Umbilical cord (tissue), 2 donors: ENCODE measurements around the gene S1PR1. TPM values are rescaled to one million over a fixed set of nuclear protein-coding genes. Genes with fewer than 3 reads are reported as not detected.
"Not testable (repeated sequence)": the region's sequence is repeated elsewhere in the genome, so short reads cannot be mapped to it uniquely, and the experiment has no call there.

ENCODE experiments used
- DNase-seq: peaks from one replicate; pipeline ENCODE4 v3.0.0-alpha.2; 2015; ENCODE audit warnings: low spot score
- total RNA-seq: library from RNA; depleted of rRNA; stranded (reverse); fragments of >200 nt; gene quantifications from one replicate; pipeline ENCODE4 v1.2.3, GENCODE V29; 2014; ENCODE audit warnings: low replicate concordance; ENCODE audit not compliant: insufficient read depth

Gene S1PR1
- total RNA-seq: 27.7 TPM

DNA sequence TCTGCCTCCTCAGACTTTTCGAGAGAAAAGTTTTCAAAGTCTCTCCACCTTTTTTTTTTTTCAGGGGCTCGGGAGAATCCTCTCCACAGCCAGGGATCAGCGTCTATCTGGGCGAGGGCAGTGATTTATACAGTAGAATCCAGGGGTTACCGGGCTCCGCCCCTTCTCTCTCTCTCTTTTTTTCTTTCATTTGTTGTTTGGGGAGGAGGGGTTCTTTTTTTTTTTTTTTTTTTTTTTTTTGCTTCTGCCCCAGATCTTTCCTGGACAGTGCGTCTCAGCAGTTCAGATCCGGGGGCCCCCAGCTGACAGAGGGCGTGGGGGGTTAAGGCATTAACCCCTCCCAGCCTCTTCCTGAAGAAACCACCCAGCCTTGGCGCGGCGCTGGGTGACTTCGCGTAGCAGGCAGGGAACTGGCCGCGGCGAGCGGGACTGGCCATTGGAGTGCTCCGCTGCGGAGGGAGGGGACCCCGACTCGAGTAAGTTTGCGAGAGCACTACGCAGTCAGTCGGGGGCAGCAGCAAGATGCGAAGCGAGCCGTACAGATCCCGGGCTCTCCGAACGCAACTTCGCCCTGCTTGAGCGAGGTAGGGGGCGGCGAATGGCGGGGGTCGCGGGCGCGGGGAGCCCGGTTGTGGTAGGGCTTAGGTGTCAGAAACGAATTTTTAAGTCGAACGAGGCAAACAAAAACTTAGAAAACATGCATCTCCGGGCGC lies at the start of gene S1PR1:
Gene S1PR1, plus strand, starts transcription at position 504 of the 713 bp plus-strand sequence. CDS start 1,966 bp downstream, outside the sequence.
- DNase-seq: peak; percentile 92

DNA sequence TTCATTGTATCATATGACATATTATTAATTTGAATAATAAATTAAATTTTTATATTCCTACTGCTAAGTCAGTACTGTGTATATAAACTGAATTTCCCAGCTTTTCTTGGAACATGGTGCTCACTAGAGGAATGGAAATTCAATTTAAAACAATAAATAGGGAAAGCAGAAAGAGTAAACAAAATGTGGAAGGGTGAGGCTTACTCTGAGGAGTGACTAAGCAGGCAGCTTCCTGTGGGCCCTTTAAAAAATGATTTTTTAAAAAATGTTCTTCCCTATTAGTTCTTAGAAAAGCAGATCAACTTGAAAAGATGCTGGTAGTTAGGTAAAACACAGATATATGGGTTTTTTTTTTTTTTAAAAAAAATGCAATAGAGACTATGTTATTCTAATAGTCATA lies 49.5 kb upstream of the S1PR1 start:
- no peak for DNase-seq

DNA sequence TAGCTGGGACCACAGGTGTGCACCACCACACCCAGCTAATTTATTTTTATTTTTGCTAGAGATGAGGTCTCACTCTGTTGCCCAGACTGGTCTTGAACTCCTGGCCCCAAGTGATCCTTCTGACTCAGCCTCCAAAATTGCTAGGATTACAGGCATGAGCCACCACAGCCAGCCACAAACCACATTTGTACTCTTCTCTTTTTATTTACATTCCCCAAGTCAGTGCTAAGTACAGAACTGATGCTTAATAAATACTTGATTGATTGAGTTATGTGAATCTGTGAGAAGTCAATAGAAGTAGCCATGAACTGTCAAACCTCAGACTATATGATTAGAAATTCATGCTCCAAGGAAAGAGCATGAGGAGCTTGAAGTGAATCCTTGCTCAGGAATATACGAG lies 48.5 kb upstream of the S1PR1 start:
- DNase-seq: no peak

DNA sequence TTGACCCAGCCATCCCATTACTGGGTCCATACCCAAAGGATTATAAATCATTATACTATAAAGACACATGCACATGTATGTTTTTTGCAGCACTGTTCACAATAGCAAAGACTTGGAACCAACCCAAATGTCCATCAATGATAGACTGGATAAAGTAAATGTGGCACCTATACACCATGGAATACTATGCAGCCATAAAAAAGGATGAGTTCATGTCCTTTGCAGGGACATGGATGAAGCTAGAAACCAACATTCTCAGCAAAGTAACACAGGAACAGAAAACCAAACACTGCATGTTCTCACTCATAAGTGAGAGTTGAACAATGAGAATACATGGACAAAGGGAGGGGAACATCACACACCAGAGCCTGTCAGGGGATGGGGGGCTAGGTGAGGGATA lies 47.9 kb upstream of the S1PR1 start:
- not testable (repeated sequence) for DNase-seq

DNA sequence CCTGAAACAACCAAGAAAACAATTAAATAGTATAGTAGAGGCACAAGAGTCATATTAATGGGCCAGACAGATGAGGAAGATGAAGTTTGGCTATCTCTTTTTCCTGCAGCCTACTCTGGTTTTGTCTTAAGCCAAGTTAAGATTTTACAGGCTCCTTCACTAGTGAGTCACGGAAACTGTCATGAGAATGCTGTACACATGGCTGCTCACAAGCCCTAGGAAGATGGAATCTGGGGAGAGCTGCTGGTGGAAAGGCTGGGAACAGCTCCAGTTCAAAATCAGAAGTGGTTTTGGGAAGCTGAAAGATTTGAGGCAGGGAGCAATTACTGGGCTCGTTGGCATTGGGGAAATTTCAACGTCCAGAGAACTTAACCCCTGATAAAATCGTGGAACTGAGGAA lies 46.4 kb upstream of the S1PR1 start:
- DNase-seq: peak; percentile 96

DNA sequence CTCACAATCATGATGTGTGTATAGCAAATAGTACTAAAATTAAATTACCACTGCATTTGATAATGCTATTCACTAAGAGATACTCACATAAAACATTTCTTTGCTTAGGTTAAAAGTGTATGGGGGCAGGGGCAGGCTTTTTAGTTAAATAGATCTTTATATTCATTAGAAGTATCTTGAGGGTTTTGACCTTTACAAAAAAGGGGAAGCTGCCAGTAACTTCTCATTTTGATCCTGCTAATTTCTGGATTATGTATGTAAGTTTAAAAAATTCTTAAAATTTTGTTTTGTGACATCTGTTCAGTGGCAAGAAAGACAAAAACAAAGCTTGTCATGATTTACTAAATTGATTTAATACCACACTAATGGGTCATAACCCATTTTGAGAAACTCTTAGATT lies 45.8 kb upstream of the S1PR1 start:
- DNase-seq: no peak

DNA sequence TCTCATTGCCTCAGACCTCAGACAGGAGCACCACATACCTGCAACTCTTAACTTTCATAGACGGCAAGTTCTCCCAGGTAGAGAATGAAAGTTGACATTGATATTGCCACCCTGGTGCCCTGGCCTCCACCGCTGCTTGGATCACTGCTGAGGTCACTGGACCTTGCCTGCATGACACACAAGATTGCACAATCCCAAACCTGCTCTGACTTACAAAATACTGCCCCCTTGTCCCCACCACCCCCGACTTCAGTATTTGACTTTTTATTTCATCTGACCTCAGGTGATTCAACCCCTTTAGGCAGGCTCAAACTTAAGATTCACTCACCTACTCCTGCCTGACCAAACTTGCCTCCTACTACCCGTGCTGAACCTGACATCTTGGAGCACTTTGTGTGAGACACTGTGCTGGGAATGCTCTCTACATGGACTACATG lies 43.1 kb upstream of the S1PR1 start:
- no peak for DNase-seq

DNA sequence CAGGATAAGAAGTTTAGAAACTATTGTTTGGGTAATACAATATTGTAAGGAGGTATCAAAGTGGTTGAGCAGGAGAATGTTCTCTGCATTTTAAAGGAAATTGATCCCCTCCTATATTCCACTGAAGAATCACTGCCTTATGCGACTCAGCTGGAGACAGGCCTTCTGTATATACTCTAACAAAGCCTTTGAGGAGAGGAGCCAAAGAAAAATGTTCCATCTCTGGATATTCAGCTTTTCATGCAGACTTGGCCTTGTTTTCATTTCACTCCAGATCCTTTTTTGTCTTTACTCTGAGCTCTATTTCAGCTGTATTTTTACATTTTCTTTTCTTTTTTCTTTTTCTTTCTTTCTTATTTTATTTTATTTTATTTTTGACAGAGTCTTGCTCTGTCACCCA lies 42.1 kb upstream of the S1PR1 start:
- DNase-seq: peak; percentile 86

DNA sequence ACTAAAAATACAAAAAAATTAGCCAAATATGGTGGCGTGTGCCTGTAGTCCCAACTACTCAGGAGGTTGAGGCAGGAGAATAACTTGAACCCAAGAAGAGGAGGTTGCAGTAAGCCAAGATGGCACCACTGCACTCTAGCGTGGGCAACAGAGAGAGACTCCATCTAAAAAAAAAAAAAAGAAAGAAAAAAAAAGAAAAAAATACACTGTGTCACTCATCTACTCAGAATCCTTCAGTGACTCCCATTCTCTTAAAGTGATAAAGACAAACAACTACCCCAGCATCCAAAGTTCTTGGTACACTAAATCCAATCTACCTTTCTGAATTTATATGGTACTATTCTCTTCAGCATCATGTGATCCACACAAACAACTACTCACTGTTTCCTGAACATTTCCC lies 40.2 kb upstream of the S1PR1 start:
- no peak for DNase-seq

DNA sequence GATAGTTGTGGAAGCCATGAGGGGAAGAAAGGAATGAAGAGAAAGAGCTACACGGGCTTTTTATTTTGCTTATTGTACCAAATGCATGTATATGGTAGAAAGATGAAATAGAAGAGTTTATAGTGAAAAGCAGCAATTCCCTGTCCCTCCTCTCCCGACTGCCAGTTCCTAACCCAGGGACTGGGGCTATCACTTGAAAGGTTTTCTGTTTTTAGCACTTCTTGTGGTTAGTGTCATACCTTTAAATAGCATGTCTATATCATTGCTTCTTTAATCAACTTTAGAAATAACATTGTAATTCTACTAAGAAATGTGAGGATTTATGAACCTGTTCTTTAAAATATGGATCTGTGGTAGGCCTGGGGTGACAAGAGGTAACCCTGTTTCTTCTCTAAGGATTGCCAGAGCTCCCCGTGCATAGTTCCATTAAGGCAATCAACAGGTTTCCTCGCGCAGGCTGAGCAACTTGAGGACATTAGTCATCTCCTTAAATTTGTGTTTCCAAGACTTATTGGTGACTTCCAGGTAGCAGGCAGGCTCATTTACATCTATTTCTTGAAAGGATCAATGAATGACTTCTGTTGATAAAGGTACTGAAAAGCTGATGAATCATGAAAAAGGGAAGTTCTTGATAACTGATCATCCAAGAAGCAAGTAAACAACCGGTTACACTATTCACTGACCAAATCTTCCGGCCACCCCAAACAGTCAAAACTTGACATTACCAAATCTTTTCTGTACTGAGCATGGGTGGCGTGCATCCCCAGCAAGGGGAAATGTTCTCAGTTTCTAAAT lies 37.8 kb upstream of the S1PR1 start:
- no peak for DNase-seq

DNA sequence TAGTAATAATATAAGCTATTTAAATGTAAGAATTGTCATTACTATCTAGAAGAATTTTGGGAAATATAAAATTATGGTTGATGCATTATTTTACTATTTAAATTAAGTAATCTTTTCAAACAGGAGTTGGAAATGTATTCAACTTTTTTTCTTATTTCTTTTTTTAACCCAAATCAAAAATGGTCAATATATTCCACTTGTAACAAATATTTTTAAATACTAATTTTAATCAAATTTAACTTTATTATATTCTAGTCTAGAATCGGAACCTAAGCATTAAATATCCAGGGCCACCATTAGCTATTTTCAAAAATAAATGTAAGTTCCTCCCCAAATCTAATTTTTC lies 37.2 kb upstream of the S1PR1 start:
- DNase-seq: no peak

DNA sequence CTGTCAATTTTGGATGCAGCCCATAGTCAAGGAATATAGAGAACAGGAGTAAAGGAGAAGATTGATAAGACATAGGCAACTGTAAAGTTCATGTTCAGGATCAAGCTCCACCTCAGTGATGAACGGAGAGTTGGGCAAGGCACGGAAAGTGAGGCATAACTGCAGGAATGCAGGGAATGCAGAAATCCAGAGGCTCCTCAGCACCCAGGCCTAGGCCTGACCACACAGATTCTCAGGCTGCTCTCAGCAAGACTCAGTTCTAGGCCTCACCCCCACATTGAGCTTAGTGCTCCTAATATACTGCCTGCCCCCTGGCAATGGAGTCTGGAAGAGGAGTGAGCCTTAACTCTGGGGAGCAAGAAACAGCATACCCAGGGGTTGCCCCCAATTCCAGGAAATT lies 36.3 kb upstream of the S1PR1 start:
- no peak for DNase-seq

DNA sequence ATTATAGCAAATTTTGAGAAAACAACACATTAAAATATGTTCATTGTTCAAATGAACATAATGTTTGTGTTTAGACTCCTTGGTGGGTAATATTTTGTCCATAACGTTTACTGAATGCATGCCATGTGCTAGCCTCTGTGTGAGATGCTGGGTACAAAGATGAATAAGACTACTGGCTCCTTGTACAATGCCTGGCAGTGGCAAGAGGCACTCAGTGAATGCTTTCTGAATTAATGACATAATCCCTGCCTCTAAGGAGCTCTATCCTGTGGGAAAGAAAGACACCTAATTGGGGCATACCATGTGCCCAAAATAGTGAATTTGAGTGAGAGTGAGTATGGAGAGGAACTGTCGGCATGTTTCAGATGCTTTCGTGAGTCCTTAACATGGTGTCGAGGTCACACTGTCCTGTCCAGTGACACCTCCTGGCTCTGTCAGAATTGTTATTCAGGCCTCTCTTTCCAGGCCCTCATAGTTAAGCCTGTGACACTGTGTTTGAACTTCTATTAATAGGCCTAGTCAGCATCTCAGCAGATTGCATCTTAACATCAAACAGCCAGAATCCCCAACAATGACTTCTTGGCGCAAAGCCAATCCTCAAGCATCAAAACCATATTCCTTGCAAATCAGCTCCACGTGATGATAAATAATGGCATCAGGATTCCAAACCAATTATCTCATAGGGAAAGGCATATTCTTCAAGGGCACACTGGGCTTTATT lies 32.8 kb upstream of the S1PR1 start:
- DNase-seq: peak; percentile 70

DNA sequence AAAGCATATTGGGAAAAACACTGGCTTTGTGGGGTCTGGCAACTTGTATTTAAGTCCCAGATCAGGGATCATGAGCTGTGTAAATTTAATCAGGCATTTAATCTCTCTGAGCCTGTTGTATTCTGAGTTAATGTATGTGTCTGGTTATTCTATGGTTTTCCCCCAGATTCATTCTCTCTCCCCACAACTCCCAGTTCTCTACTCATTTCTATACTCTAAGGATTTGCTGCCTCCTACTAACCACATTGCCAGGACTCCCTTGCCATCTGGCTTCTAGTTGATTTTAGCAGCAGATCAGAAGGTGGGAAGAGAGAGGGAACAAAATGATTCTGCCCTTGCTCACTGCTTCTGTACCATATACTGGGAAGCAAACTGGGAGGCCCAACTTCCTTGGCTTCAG lies 31.4 kb upstream of the S1PR1 start:
- no peak for DNase-seq

DNA sequence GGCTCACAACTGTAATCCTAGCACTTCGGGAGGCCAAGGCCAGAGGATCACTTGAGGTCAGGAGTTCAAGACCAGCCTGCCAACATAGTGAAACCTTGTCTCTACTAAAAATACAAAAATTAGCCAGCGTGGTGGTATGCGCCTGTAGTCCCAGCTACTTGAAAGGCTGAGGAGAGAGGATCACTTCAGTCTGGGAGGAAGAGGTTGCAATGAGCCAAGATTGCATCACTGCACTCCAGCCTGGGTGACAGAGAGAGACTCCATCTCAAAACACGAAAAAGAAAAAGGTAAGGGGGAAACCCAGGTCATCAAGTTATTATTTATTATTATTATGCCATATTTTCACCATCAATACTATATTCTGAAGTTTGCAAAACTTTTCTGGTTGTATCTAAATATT lies 30.7 kb upstream of the S1PR1 start:
- DNase-seq: not testable (repeated sequence)

DNA sequence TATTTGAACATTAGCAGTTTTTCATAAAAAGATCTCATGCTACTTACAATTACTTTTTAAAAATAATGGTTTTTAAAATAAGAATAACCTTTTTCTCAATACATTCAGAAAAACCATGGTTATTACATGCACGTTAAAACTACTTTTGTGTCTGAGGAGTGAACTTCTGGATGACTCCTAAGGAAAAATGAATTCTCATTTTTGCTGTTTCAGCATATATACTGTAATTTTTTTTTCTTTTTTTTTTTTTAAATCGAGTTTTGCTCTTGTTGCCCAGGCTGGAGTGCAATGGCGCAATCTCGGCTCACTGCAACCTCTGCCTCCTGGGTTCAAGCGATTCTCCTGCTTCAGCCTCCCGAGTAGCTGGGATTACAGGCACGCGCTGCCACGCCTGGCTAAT lies 29.5 kb upstream of the S1PR1 start:
- not testable (repeated sequence) for DNase-seq

DNA sequence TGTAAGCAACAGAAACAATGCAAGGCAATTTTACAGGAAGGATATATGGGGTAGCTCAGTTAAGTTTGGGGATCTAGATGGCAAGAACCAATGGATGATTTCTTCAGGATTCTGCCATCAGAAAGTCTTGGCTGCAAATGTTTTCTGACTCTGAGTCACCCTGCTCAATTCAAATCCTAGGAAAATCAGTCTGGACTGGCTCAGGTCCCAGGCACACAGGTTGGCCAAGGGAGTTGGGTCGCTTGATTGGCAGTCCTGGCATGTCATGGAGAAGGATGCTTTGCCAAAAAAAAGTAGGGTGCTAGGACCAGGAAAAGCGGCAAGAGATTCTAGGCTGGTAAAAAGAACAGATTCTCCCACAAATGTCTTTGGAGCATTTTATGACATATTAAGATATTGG lies 28.9 kb upstream of the S1PR1 start:
- no peak for DNase-seq

DNA sequence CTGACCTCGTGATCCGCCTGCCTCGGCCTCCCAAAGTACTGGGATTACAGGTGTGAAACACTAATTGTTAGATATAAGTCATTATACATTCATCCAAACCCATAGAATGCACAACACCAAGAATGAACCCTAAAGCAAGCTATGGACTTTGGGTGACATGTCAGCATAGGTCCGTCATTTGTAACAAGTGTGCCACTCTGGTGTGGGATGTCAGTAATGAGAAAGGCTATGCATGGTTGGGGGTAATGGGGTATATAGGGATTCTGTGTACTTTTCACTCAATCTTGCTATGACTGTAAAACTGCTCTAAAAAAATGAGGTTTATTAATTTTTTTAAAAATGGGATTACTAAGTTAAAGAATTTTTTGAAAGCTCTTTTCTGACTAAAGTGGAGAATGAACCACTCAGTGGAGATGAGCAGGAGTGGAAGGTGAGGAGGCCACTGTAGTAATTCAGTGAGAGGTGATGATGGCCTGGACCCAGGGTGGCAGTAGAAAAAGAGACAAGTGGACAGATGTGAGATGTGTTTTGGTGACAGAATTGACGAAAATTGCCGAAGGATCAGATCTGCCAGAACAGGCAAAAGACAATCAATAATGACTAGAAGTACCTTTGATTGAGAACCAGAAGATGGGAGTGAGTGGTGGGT lies 21.3 kb upstream of the S1PR1 start:
- DNase-seq: no peak

DNA sequence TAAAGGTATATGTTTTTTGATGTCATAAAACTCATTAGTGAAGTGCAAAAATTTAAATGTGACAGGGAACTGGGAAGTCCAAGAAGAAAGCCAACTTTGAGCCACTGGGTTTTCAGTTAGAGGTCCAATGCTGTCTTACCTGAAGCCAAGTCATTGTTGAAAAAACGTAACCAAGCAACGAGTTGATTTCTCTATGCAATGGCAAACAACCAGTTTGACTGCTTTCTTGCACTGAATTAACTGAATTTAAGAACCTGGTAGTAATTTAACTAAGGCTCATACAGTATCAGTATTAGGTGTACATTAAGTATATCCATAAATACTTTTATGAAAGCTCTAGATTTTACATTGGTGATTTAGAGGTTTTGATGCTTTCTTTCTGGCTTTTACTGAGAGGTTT lies 20.2 kb upstream of the S1PR1 start:
- DNase-seq: no peak

DNA sequence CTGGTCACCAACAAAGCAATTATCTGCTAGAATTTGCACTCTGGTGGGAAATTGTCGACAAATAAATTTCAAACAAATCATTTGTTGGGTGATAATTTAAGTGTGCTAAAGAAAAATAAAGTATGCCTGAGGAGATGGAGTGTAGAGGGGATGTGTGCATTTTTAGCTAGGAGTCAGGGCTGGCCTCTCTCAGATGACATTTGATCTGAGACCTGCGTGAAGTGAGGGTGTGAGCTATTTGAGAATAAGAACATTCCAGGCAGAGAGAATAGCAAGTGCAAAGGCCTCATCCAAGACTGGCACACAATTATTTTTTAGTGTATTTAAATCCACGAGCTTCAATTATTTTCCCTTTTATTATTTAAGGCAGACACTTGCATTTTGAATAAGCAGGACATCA lies 19.7 kb upstream of the S1PR1 start:
- no peak for DNase-seq

DNA sequence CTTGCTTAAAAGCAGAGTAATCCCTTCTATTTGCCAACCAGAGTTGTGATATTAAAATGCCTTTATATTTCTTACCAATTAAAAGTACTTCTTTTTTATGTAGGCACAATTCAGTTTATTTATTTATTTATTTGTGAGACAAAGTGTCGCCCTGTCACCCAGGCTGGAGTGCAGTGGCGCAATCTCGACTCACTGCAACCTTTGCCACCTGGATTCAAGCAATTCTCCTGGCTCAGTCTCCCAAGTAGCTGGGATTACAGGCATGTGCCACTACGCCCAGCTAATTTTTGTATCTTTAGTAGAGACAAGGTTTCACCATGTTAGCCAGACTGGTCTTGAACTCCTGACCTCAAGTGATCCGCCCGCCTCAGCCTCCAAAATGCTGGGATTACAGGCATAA lies 17.9 kb upstream of the S1PR1 start:
- DNase-seq: not testable (repeated sequence)
